Measurements from ENCODE around the gene LRRC2.

LRRC2 gene

DNA sequence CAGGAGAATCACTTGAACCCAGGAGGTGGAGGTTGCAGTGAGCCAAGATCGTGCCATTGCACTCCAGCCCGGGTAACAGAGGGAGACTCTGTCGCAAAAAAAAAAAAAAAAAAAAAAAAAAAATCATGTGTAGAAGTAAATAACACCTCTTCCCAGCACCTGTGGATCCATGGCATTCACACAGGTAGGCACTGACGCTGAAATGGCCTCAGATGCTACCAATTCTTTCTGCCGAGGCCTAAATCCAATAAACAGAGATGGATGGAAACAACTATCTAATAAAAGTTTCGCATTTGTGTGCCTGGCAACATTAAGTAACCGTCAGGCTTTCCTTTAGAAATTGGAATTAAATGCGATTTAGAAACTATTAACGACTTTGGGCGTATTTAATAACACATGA lies 10.3 kb upstream of the LRRC2 start:
- 0 out of 22 replicates have a peak, but pooled peaks cover 0 to 3% (median 0%) of the 10 kb centered on the region in 11 experiments for H3K9me3 ChIP-seq (replicated peaks in 1 of 11)
- H4K20me1 ChIP-seq, result no peaks in the 10 kb centered on the region
- TF ChIP-seq Cebpa-rat (IDR thresholded peaks at IDR 0.05), result no peak
- H3K36me3 ChIP-seq, result no peaks in the 10 kb centered on the region
- H3K4me1 ChIP-seq, result peaks cover 0 to 9% (median 3%) of the 10 kb centered on the region in 10 experiments; a peak in 6 of 20 replicates
- H3K4me3 ChIP-seq, result no peak overlapping the region
- H3K9ac ChIP-seq, result no peak overlapping the region
- H3K4me2 ChIP-seq, result no peak overlapping the region
- H3K27me3 ChIP-seq, result no peaks in the 10 kb centered on the region
- H3K27ac ChIP-seq, result no peak overlapping the region

DNA sequence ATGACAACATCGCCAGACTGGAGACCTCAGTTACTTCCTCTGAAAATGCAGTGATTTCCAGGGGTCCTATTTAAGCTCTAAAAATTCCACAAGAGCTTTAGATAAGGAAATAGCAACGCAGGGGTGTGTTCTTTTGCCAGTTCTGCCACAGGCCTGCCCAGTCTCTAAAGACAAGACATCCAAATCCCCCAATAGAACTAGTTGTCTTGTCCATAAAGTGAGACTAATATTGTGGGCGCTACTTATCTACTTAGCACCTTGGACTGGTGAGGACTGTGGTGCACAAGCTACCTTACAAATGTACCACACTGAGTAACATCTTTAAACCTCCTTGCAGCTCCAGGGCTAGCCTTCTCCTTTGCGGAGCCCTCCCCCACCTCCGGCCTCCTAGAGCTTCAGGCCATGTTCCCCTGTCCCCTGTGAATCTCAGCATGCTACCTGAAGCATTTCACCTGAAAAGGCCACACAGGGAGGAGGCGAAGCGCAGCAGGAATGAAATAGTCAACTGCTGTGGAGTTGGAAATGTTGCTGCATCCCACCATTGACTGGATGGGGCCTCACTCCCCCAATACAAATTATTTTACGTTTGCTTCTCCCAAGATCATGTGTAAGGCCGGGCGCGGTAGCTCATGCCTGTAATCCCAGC lies 9.6 kb upstream of the LRRC2 start:
- 0 out of 22 replicates have a peak, but pooled peaks cover 0 to 3% (median 0%) of the 10 kb centered on the region in 11 experiments for H3K9me3 ChIP-seq (replicated peaks in 1 of 11)
- H3K27me3 ChIP-seq, result no peaks in the 10 kb centered on the region
- H3K4me3 ChIP-seq, result no peak overlapping the region
- no peaks in the 10 kb centered on the region for H4K20me1 ChIP-seq
- H3K9ac ChIP-seq, result no peak overlapping the region
- H3K27ac ChIP-seq, result no peak overlapping the region
- H3K4me1 ChIP-seq, result peaks cover 0 to 9% (median 3%) of the 10 kb centered on the region in 10 experiments; a peak in 6 of 20 replicates
- H3K36me3 ChIP-seq, result no peaks in the 10 kb centered on the region
- H3K4me2 ChIP-seq, result no peak overlapping the region
- no peak for TF ChIP-seq Cebpa-rat (IDR thresholded peaks at IDR 0.05)

DNA sequence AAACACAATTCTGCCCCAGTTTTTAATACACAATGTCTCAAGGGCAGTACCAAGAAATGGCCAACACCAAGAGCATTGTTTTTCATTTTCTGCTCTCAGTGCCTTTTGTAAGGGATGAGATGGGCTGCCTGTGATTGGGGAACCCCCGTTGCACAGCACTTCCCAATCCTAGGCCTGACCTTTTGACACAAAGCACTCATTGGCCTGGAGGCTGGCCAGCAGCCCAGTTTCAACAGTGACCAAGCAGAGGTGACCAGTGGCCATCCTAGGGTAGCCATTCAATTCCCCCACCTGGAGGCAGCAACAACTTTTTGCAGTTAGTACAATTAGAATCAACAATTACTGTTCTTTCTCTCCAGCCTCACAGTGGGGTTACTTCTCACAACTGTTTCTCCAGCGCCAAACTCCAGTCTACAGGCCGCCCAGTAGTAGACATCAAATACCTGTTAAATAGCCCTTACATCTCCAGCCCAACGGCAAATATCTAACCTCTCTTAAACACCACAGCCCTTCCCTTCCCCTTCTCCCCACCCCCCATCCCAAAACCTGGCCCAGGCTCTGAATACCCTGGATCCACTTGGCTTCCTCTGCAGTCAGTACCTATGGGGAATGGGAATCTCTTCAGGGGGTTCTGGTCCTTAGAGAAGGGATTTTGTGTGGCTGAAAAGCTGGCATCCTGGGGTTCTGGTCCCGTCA lies 8.9 kb upstream of the LRRC2 start:
- Histone ChIP-seq H3K36me3 (no peaks in the 10 kb centered on the region), H3K27me3 (no peaks in the 10 kb centered on the region), H3K4me2 (peak overlapping the region in 2 of 11 experiments; percentile 4 to 26; a peak in 1 of 22 replicates), H3K9me3 (replicated peaks in 1 of 11) (peaks cover 0 to 4% (median 0%) of the 10 kb centered on the region in 11 experiments; a peak in 1 of 22 replicates), H3K9ac (no peak overlapping the region), H3K27ac (no peak overlapping the region), H3K4me3 (no peak overlapping the region), H3K4me1 (peaks cover 0 to 9% (median 3%) of the 10 kb centered on the region in 10 experiments; a peak in 6 of 20 replicates), H4K20me1 (no peaks in the 10 kb centered on the region)
- TF ChIP-seq Cebpa-rat (IDR thresholded peaks at IDR 0.05), result no peak

DNA sequence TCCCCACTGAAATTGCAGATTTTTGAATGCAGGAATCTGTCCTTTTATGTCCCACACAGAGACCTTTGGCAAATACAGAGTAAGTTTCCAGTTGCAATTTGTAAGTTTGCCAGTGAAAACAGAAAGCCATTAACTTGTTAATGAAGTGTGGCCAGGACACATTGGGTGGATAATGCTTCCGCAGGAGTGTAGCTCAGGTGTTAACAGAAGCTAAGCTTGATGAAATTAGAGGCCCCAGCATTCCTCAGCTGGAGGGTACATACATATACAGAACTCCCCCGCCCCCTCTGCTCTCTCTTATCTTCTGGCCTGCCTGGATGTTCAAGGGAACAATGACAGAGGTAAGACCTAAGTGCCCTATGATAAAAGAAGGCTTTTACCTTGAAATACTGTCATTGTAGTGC lies 8.1 kb upstream of the LRRC2 start:
- Histone ChIP-seq H3K27me3 (no peaks in the 10 kb centered on the region), H3K4me1 (peaks cover 0 to 9% (median 3%) of the 10 kb centered on the region in 10 experiments; a peak in 6 of 20 replicates), H3K4me3 (no peak overlapping the region), H3K4me2 (no peak overlapping the region), H4K20me1 (no peaks in the 10 kb centered on the region), H3K36me3 (no peaks in the 10 kb centered on the region), H3K9me3 (replicated peaks in 1 of 11) (peaks cover 0 to 12% (median 0%) of the 10 kb centered on the region in 11 experiments; a peak in 3 of 22 replicates), H3K27ac (no peak overlapping the region), H3K9ac (no peak overlapping the region)
- no peak for TF ChIP-seq Cebpa-rat (IDR thresholded peaks at IDR 0.05)

DNA sequence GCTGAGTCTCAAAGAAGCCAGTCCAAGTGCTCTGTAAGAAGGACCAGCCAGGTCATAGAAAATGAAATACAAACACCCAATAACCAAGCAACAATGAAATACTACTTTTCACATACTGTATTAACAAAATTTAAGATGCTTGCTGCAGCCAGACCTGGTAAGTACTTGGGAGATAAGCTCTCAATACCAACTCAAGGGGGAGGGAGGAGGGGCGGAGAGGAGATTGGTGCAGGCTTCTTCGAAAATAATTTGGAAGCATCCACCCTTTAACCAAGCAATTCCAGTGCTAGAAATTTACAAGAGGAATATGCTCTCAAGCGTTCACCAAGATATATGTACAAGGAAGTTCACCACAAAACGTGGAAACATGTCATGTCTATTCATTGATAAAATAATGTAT lies 7.6 kb upstream of the LRRC2 start:
- Histone ChIP-seq H3K4me2 (no peak overlapping the region), H3K9ac (no peak overlapping the region), H3K4me1 (peaks cover 0 to 8% (median 0%) of the 10 kb centered on the region in 10 experiments; a peak in 3 of 20 replicates), H3K9me3 (replicated peaks in 1 of 11) (peaks cover 0 to 12% (median 0%) of the 10 kb centered on the region in 11 experiments; a peak in 3 of 22 replicates), H3K27me3 (no peaks in the 10 kb centered on the region), H3K27ac (no peak overlapping the region), H3K4me3 (no peak overlapping the region), H4K20me1 (no peaks in the 10 kb centered on the region), H3K36me3 (no peaks in the 10 kb centered on the region)
- TF ChIP-seq Cebpa-rat (IDR thresholded peaks at IDR 0.05), result no peak

DNA sequence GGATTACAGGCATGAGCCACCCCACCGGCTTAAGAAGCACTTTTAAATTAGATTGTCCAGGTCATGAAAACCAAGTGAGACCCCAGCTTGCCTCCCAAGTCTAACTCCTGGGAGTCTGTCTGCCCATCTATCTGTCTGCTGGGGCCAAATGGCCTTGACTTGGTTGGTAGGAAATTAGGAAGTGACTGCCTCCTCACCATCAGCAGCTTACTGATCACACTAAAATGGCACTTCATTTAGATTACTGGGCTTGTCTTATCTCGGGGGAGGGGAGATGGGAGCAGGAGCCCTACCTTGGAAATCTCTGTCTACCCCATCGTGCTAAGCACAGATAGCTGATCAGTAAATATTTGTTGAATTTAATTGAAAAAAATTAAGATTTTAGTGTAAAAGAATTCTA lies 5.6 kb upstream of the LRRC2 start:
- peaks cover 0 to 5% (median under 1%) of the 10 kb centered on the region in 10 experiments; a peak in 7 of 20 replicates for H3K4me1 ChIP-seq
- no peak overlapping the region for H3K4me3 ChIP-seq
- no peaks in the 10 kb centered on the region for H4K20me1 ChIP-seq
- no peak overlapping the region for H3K4me2 ChIP-seq
- TF ChIP-seq Cebpa-rat (IDR thresholded peaks at IDR 0.05), result no peak
- peaks cover 0 to 9% (median 0%) of the 10 kb centered on the region in 11 experiments; a peak in 3 of 22 replicates for H3K9me3 ChIP-seq (replicated peaks in 1 of 11)
- H3K9ac ChIP-seq, result no peak overlapping the region
- H3K27ac ChIP-seq, result no peak overlapping the region
- no peaks in the 10 kb centered on the region for H3K36me3 ChIP-seq
- no peaks in the 10 kb centered on the region for H3K27me3 ChIP-seq

DNA sequence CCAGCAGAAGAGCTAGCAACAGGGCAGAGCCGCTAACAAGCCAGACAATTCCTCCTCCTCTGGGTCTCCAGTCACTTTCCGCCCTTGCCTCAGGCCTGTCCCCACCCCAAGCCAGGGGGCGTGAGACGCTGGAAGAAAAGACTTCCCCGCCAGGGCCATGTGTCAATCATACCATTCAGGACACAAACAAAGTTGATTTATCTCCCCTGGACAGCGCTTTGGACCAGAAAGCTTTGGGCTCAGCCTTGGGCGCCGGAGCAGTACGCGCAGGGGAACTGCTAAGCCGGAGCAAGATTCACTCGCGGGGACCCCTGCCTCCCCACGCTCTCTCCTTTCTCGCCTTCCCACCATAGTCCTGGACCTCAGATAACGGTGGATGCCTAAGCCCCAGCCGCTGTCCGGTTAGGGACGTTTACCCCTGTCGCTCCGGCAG lies 479 bp downstream of the LRRC2 start:
- peak overlapping the region; percentile 72 to 83 (median 78) for H3K9ac ChIP-seq

DNA sequence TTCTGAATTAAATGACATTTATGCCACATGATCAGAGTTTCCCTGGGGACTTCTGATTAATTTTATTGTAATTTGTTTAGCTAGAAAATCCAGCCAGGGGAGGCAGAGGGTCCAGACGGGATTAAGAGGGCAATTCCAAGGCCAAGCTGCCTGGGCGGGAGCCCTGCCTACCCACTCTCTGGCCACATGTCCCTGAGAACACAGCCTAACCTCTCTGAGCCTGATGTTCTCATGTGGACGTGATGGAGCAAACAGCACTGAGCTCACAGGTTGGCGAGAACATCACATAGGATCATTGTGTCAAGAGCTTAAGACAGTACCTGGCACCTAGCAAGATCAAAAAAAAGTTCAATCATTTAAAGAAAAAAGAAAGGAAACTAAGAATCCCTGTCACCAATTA lies 1.0 kb downstream of the LRRC2 start:
- Histone ChIP-seq H3K4me1 (peaks cover 6 to 29% (median 20%) of the 10 kb centered on the region in 10 experiments; a peak in 18 of 20 replicates), H4K20me1 (no peaks in the 10 kb centered on the region), H3K36me3 (no peaks in the 10 kb centered on the region), H3K27ac (peak overlapping the region in 3 of 11 experiments; percentile 75 to 82 (median 75); a peak in 3 of 22 replicates), H3K27me3 (peaks cover 0 to 9% (median 0%) of the 10 kb centered on the region in 11 experiments; a peak in 2 of 22 replicates), H3K9ac (peak overlapping the region in 7 of 11 experiments; percentile 75 to 83 (median 80); a peak in 10 of 22 replicates), H3K9me3 (replicated peaks in 1 of 11) (peaks cover 0 to 19% (median 9%) of the 10 kb centered on the region in 11 experiments; a peak in 8 of 22 replicates), H3K4me3 (peak overlapping the region in 9 of 10 experiments; percentile 56 to 76 (median 64); a peak in 8 of 20 replicates), H3K4me2 (peak overlapping the region; percentile 86 to 99 (median 96); a peak in 21 of 22 replicates)
- no peak for TF ChIP-seq Cebpa-rat (IDR thresholded peaks at IDR 0.05)

More for the DNA sequence above, 479 bp downstream of the LRRC2 start:
- Histone ChIP-seq H4K20me1 (no peaks in the 10 kb centered on the region), H3K4me3 (peak overlapping the region; percentile 56 to 76 (median 65)), H3K27me3 (peaks cover 0 to 9% (median 0%) of the 10 kb centered on the region in 11 experiments; a peak in 2 of 22 replicates), H3K4me1 (peaks cover 6 to 29% (median 20%) of the 10 kb centered on the region in 10 experiments; a peak in 18 of 20 replicates), H3K27ac (peak overlapping the region; percentile 43 to 82 (median 75); a peak in 20 of 22 replicates), H3K4me2 (peak overlapping the region; percentile 86 to 99 (median 96)), H3K36me3 (no peaks in the 10 kb centered on the region), H3K9me3 (replicated peaks in 1 of 11) (peaks cover 0 to 19% (median 9%) of the 10 kb centered on the region in 11 experiments; a peak in 8 of 22 replicates)
- no peak for TF ChIP-seq Cebpa-rat (IDR thresholded peaks at IDR 0.05)
